HPDE6-E6E7 (cell line): ENCODE data around the gene GULP1.
A peak's percentile ranks its signal among the peaks of the same experiment; 100 is the strongest.

Source experiments
- DNase-seq: peaks from one replicate; pipeline ENCODE4 v3.0.0; 2011; ENCODE audit warnings: missing footprints; ENCODE audit errors: extremely low spot score

The GULP1 gene

DNA sequence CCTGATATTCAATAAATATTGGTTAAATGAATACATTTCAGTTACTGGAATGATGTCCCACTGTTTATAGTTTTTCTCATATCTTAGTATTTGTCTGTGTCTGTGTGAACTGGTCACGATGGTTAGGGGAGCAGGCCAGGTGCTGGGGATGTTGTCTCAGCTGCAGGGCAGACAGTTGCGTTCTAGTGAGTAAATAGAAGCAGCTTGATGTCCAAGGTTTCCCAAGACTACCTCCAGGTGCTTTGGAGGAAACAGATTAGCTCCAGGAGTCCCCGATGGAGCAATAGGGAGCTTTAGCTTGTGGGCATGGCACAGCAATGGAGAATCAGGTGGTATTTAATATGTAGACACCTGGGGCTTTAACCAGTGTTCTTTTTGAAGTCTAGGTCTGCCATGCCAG lies 75.5 kb downstream of the GULP1 start:
- no peak for DNase-seq

DNA sequence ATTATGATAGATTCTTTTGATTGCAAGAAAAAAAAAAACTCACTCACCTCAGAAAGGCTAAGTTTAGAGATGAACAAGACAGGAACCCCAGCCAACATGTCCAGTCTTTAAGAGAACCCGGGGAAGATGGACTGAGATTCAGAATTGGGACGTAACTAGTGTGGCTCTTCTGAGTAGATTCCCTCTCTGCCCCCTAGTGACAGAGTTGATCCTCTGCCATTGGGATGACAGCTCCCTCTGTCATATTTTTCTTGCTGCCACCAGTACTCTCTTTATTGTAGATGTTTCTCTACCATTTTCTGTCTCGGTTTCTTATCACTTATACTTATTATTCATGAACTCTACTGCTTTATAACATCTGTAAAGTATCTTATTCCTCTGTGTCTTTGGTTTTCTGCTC lies 77.7 kb downstream of the GULP1 start:
- DNase-seq, result peak; percentile 54

DNA sequence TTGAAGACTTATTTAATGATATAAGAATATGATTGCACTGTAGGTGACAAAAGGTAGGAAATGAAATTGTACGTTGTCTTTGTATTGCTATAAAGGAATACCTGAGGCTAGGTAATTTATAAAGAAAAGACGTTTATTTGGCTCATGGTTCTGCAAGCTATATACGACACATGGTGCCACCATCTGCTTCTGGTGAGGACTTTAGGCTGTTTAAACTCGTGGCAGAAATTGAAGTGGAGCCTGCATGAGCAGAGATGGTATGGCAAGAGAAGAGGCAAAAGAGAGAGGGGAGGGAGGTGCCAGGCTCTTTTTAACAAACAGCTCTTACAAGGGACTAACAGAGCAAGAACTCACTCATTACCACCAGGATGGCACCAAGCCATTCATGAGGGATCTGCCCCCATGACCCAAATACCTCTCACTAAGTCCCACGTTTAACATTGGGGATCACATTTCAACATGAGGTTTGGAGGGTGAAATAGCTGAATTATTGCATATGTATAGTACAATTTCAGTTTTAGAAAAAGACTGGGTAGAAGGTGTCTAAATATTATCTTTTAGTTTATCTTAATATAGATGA lies 86.8 kb downstream of the GULP1 start:
- no peak for DNase-seq

DNA sequence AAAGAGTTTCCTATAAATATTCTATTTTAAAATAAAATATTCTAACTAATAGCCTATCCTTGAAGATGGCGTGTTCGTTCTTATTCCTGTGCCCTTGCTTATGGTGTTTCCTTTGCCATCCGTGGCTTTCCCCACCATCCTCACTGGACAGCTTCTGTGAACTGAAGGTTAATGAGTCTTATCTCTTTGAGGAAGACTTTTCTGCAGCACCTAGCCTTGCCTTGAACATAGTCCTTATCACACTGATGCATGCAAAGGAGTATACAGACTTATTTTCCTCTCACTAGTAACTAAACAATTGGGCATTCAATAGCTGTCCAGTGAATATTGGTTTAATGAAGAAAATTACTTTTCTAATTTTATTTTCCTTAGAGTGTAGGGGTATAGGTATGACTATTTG lies 88.1 kb downstream of the GULP1 start:
- DNase-seq, result no peak

DNA sequence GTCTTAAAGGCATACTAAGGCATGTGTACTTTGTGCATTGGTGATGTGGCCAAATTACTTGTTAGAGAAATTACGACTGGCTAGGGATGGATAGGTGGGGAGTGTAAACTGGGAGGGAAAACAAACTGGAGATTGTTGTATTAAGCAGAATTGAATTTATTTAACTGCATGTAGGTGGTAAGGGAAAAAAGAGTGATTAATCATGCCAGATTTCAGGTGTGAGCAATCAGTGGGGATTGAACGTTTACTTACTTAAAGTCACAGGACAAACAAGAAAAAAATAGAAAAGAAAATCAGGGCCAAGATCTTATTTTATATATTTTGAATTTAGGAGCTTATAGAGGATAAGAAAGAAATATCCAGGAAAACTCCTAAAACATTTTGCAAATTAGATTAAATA lies 88.6 kb downstream of the GULP1 start:
- no peak for DNase-seq

DNA sequence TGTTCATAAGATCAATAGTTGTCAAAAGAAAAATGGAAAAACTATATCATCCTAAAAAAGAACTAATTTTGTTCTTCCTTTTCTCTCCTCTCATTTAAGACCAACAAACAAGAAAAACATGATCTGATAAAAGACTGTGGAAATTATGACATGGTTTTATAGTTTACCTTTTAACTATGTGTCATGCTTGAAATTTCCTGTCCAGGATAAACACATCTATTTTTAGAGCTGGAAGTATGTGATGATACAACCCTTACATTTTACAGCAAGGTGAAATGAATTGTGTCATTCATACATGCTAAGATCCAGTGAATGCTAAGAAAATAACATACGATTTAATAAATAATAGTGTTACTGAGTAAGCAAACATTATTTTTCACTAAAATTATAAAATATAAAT lies 89.9 kb downstream of the GULP1 start:
- peak; percentile 28 for DNase-seq

DNA sequence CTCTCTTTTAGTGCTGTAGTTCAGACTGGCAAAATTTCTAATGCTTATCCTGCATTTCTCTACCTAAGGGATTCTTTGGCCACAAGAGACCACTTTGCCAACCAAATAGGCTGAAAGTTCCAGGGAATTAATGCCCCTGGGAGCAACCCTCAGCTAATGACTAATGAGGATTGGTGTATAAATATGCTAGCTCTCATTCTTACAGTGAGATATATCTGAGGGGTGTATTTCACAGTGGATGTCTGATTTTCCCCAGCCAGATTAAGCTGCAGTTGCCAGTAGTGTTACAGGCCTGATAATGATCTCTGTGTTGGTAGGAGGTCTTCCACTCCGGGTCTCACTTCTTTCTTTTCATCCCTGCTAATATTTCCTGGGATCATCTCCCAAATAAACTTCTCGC lies 90.4 kb downstream of the GULP1 start:
- no peak for DNase-seq

DNA sequence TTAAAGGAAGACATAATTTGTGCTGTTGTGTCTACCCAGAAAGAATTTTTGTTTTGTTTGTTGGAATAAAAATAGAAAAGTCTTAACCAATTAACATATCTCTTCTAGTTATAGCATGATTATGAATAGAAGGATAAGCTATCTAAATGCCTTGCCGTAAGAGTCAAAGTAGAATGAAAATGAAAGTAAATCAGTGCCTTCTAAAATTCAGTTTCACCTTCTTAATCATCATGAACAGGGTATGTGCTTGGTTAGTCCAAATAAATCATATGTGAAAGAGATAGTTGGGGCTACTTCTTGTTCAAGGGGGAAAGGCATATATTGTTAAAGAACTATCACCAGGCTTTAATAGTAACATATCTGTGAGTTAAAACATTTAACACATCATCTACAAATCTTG lies 91.5 kb downstream of the GULP1 start:
- DNase-seq, result no peak

DNA sequence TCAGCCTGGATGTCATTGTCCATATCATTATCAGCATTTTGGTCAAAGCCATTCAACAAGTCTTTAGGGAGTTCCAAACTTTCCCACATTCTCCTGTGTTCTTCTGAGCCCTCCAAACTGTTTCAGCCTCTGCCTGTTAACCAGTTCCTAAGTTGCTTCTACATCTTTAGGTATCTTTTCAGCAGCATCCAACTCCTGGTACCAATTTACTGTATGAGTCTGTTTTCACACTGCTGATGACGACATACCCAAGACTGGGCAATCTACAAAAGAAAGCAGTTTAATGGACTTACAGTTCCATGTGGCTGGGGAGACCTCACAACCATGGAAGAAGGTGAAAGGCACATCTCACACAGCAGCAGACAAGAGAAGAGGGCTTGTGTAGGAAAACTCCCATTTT lies 94.2 kb downstream of the GULP1 start:
- DNase-seq, result no peak

DNA sequence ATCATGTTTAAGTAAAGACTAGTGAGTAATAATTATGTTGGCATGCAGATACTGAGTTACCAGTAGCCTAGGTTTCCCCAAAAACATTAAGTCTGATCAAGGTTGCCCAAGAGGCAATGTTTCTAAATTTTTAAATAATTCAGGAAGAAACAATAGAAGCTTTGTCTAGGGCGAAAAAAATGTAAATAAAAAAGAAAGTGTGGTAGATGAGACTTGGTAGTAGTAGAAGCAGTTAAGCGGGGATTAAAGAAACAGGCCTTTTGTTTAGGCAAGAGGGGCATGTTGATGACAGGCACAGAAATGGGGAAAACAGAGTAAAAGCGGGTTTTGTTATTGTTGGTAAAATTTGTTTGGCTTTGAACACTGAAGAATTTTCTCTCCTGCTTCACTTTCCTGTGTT lies 97.2 kb downstream of the GULP1 start:
- no peak for DNase-seq

DNA sequence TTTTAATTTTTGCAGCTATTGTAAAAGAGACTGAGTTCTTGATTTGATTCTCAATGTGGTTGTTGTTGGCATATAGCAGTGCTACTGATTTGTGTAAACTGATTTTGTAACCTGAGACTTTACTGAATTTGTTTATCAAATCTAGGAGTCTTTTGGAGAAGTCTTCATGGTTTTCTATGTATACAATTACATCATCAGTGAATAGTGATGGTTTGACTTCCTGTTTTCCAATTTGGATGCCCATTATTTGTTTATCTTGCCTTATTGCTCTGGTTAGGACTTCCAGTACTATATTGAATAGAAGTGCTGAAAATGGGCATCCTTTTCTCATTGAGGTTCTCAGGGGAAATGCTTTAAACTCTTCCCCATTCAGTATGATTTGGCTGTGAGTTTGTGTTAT lies 99.7 kb downstream of the GULP1 start:
- no peak for DNase-seq

DNA sequence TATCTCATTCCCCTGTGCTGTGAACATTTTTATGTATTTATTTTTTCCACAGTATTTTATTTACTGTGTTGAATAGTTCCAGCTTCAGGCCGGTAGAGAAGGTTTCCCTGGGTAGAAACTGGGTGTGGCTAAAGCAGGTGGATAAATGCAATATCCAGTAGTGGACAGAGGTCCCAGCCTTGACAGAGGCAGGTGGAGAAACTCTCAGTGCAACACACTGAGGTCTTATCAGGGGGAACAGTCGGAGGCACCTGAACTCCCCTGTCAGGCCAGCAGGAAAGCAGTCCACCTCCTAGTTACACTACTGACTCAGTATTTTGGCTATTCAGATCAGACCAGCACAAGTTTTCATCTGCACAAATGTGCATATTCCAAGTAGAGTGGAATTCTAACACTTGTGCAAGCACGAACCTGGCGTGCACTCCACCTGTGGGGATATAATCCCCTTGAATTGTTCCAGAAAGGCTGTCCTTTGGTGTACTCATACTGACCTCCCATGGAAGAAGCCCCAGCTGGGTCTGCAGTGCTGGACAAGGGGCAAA lies 103.3 kb downstream of the GULP1 start:
- no peak for DNase-seq

DNA sequence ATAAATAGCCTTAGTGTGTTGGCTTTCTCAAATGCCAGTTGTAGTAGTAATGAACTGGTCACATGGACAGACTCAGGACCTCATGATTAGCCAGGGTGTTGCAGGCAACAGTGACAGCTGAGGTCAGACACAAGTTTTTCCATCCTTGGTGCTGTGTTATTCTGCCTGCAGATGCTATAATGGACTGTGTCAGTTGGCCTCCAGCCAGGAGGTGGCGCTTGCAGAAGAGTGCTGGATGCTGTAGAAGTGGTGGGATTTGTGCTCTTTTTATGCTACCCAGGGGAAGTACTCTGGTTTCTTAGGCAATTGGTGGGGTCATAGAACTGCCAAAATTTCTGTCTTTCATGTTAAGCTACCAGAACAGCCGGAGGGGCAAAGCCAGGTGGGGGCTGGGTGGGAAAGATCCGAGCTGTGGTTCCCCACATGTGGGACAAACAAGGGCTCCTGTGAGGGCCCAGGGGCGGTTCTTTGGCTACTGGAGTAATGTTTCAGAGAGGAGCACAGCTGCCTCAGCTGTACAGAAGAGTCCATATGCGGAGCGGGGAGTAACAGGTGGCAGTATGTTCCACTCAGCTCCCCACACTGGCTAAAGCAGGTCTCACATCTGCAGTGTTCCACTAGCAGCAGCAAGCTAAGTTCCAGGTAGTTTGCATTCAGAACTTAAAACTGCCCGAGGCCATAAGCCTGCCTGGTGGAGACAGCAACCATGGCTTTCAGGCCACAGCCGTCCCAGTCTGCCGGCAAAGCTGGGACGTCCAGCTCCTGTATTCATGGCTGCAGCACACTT lies 104.4 kb downstream of the GULP1 start:
- no peak for DNase-seq

DNA sequence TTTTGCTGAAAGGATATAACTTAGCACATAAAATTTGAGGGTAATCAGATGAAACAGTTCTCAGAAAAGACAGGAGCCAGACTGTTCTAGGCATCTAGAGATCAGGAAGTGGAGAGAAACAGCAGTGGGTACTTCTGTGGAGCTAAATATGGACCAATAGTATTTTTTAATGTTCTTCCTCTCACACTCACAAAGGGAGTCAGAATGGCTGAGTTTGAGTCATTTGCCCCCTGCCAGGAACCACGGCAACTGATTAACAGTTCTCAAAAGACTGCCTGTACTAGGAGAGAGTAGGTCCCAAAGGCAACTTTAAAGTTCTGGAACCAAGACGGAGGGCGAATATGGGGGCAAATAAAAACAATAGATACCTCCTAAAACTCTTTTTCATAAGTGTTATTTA lies 107.5 kb downstream of the GULP1 start:
- no peak for DNase-seq

DNA sequence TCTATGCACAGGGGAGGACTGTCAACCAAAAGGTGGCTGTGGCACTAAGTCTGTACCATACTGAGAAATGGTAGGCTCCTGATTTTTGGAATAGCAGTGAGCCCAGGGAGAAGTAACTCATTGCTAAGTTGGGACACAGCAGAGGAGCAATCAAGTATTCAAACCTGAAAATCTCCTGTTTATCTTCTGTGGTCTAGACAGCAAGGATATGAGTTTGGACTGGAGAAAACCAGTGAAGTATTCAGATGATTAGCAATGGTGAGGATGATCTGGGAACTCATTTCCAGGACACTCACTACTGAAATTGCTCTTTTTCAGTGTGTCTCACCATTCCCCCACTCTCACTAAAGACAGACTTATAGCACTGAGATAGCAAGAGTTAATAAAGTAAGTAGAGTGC lies 112.0 kb downstream of the GULP1 start:
- no peak for DNase-seq

DNA sequence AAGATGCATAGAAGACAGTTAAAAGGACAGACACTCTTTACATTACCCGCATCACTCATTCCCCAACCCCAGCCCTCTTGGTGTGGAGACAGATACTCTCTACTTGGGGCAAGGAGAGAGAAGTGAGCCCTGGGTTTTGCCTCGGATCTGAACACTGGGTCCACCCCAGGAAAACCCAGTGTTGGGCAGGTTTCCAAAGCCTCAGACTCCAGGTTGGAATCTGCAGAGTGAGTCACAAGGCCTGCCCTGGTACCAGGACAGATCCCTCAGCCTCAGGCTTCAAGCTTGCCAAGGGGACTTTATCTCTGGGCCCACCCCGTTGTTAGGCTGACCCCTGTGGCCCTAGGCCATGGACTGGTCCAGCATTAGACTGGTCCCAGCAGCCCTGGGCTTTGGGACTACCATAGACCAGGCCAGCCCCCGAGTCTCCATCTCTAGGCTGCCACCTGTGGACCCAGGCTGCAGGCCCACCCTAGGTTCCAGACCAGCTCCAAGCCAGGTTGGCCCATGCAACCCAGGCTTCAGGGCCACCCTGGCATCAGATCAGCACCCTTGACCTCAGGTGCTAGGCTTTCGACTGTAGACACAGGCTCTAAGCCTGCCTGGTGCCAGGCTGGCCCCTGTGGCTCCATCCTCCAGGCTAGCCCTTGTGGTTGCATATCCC lies 112.8 kb downstream of the GULP1 start:
- no peak for DNase-seq

DNA sequence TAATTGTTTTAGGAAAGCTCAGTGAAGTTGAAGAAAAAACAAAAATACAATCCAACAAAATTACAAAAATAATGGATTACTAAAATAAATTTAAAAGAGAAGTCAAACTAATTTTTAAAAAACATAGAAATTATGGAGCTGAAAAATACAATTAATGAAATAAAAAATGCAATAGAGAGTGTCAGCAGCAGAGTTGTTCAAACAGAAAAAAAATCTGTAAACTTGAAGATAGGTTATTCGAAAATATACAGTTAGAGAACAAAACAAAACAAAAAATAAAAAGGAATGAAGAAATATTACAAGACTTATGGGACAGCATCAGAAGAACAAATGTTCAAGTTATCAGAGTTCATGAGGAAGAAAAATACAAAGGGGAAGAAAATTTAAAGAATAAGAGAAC lies 114.7 kb downstream of the GULP1 start:
- no peak for DNase-seq

DNA sequence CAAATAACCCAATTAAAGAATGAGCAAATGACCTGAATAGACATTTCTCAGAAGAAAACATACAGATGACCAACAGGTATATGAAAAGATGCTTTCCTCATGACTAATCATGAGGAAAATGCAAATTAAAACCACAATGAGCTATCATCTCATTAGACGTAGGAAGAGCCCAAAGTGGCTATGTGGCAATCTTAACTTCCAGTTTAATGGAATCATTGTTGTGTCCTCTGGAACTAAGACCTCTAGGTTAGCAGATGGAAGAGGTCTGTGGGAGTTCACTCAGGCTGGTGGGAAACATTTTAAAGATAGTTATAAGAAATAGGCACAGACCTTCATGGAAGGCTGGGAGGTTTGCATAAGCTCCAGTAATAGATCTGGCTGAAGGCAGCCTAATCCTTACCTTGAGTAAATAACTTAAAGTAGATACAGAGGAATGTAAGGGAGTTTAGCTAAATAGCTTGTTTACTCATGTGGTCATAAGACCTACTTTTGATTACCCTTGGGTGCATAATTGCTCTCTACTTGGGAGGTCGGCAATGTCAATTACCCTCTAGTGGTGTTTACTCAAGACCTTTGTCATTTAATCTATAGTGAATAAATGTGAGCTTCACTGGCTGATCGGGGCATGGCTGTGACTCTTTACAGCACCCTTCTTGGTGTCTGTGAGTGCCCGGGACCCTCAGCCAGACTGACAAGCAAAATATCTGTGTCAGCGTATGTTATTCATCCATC lies 119.0 kb downstream of the GULP1 start:
- no peak for DNase-seq

DNA sequence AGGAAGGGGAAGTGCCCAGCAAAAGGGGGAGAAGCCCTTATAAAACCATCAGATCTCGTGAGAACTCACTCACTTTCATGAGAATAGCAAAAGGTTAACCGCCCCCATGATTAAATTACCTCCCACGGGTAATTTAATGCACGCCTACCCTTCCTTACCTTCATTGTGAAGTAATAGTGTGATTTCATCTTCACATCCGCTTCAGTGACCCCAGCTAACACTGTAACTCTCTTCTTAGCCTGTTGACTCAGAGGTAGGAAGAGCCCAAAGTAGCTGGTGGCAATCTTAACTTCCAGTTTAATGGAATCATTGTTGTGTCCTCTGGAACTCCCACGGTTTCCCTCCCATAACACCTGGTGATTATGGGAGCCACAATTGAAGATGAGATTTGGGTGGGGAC lies 120.5 kb downstream of the GULP1 start:
- DNase-seq, result no peak

DNA sequence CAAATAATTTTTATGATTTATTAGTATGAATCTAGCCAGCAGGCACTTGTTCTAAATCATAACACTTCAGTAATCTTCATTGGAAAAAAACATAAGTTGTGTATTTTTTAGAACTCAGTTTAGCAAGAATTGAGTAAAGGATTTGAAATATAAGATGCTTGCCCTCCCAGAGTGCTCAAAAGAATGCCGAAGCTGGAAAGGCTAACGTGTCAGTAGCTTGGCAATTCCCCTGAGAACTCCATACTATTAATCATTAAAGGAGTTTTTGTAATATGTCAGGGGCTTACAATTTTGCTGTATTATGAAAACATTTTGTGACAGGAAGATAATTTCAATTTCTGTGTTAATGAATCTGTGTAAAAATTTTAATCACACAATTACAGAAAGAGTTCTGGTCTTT lies 122.7 kb downstream of the GULP1 start:
- DNase-seq, result no peak

DNA sequence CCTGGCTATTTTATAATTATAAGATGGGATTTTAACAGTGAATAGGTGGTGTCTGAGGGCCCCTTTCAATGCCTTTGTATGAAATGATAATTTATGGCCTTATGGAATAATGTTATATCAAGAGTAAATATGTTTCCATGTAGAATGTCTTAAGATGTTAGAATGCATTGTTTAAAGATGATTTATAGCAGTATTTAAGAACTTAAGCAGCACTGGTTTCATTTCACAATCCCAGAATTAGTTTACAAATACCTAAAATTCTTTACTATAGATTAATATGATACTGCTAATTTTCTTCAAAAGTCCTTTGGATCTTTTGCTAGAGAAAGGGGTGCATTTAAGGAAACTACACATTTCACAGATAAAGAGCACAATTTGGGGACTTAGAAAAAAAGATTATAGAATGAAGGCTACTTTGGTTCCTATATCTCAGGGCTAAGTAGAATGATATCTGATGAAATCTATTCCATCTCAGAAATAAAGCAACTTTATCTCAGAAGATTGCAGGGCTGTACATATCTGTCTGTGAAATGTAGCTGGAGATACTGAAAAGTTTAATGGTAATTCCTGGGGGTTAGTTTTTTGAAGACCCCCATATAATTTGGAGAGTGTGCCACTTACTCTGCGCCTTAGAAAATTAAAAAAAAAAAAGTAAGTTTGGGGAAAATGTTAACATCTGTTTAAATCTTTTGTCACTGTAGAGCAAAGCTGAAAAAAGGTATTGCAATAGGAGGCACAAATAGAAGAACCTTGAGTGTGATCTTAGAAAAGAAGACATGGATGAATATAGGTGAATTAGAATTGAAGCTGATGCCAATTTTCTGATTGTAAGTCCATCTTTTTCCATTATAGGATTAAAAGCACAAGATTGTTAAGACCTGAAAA lies 123.4 kb downstream of the GULP1 start:
- DNase-seq, result no peak

DNA sequence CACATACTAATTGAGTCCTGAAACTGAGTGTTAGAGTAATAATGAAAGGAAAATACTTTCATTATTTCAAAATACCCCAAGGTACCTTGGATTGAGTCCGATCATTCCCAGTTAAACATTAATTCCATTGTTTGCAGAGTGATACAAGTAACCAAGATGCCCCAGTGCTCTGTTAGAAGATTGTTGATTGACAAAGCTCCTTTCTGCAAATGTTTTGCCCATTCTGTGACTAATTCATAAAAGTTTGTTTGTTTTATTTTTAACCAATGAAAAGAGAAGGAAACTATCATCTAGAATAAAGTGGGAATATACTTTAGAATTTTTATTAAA lies 124.0 kb downstream of the GULP1 start:
- no peak for DNase-seq
